Measurements from ENCODE around the gene GIT1. TPM values are rescaled to one million over a fixed set of nuclear protein-coding genes. Genes with fewer than 3 reads are reported as not detected.

GIT1 gene
- total and polyA plus RNA-seq, 2 of the 13 experiments (the other 11 are each of a cell fraction or from before 2014, with no cell fraction given): 14.2 to 30.8 TPM

DNA sequence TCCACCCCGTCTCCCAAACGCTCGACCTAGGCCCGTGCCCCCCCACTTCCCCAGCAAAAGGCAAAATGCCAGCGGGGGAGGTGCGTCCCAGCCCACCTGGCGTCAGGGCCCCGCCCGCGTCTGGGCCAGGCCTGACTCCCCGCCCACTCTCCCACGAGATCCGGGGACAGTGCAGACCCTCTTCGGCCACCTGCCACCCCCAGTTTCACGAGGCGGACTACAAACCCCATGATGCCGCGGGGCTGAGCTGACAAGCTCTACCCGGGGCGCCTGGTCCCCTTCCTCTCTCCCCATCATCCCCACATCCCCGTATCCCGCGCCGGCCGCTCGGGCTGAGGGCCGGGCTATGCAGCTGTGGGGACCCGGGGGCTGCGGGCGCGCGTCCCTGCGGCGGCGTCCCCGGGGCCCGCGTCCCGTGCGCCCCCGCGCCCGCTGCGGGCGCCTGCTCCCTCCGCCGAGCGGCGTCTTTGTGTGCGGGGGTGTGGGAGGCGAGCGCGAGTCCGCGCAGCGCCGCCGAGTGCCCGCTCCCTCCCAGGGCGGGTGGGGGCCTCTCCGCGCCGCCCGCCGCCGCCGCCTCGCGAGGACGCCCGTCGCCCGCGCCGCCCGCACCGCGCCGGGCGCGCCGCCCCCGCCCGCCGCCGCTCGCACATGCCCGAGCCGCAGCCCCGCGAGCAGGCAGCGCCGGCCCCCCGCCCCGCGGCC lies 3.6 kb upstream of the GIT1 start, which contains the start of gene ANKRD13B (continued):
- TF ChIP-seq GATA4 (IDR thresholded peaks at IDR 0.05; ENCODE audit: borderline replicate concordance, low read depth) (no peak), RXRA (CRISPR knock-in tag; IDR thresholded peaks at IDR 0.05) (0 out of 2 replicates have a peak, but pooled peaks have one; percentile 16), POLR2A (IDR thresholded peaks at IDR 0.05; ENCODE audit: insufficient read depth in 1 of 2, low read depth in 2 of 2, low read length in 2 of 2) (no peak), ZBTB8A (CRISPR knock-in tag; IDR thresholded peaks at IDR 0.05; ENCODE audit: borderline replicate concordance, low read depth) (no peak), ZFX (CRISPR knock-in tag; IDR thresholded peaks at IDR 0.05; ENCODE audit: low read depth) (peak; percentile 25; the same call in 1 of the 2 replicates), ZBTB7A (CRISPR knock-in tag; IDR thresholded peaks at IDR 0.05) (0 out of 2 replicates have a peak, but pooled peaks have one; percentile 28), MAZ (IDR thresholded peaks at IDR 0.05; ENCODE audit: borderline replicate concordance, low read depth, low read length) (no peak), MAZ (CRISPR knock-in tag; IDR thresholded peaks at IDR 0.05; ENCODE audit: low read depth) (no peak), ZNF10 (CRISPR knock-in tag; IDR thresholded peaks at IDR 0.05; ENCODE audit: borderline replicate concordance, low read depth) (no peak), FOXM1 (CRISPR knock-in tag; IDR thresholded peaks at IDR 0.05) (no peak), FOXO1 (CRISPR knock-in tag; IDR thresholded peaks at IDR 0.05) (no peak), ZNF143 (CRISPR knock-in tag; IDR thresholded peaks at IDR 0.05) (peak; percentile 86), RORA (CRISPR knock-in tag; IDR thresholded peaks at IDR 0.05) (no peak), MTA1 (CRISPR knock-in tag; IDR thresholded peaks at IDR 0.05; ENCODE audit: borderline replicate concordance) (no peak), GABPB1 (CRISPR knock-in tag; IDR thresholded peaks at IDR 0.05) (peak; percentile 77), ZBTB21 (CRISPR knock-in tag; IDR thresholded peaks at IDR 0.05) (no peak), ZNF563 (CRISPR knock-in tag; IDR thresholded peaks at IDR 0.05) (no peak), PCBP1 (IDR thresholded peaks at IDR 0.05; ENCODE audit: borderline replicate concordance, low read depth, low read length) (0 out of 2 replicates have a peak, but pooled peaks have one; percentile 23), RBFOX2 (IDR thresholded peaks at IDR 0.05; ENCODE audit: low read depth, low read length) (no peak), SMAD3 (CRISPR knock-in tag; IDR thresholded peaks at IDR 0.05) (no peak), NR2F2 (IDR thresholded peaks at IDR 0.05; ENCODE audit: borderline replicate concordance, low read depth) (no peak), ZSCAN12 (CRISPR knock-in tag; IDR thresholded peaks at IDR 0.05) (no peak)
- TF ChIP-seq, protein P1, sequence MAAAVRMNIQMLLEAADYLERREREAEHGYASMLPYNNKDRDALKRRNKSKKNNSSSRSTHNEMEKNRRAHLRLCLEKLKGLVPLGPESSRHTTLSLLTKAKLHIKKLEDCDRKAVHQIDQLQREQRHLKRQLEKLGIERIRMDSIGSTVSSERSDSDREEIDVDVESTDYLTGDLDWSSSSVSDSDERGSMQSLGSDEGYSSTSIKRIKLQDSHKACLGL (CRISPR knock-in tag; IDR thresholded peaks at IDR 0.05): no peak
- TF ChIP-seq, protein P2, sequence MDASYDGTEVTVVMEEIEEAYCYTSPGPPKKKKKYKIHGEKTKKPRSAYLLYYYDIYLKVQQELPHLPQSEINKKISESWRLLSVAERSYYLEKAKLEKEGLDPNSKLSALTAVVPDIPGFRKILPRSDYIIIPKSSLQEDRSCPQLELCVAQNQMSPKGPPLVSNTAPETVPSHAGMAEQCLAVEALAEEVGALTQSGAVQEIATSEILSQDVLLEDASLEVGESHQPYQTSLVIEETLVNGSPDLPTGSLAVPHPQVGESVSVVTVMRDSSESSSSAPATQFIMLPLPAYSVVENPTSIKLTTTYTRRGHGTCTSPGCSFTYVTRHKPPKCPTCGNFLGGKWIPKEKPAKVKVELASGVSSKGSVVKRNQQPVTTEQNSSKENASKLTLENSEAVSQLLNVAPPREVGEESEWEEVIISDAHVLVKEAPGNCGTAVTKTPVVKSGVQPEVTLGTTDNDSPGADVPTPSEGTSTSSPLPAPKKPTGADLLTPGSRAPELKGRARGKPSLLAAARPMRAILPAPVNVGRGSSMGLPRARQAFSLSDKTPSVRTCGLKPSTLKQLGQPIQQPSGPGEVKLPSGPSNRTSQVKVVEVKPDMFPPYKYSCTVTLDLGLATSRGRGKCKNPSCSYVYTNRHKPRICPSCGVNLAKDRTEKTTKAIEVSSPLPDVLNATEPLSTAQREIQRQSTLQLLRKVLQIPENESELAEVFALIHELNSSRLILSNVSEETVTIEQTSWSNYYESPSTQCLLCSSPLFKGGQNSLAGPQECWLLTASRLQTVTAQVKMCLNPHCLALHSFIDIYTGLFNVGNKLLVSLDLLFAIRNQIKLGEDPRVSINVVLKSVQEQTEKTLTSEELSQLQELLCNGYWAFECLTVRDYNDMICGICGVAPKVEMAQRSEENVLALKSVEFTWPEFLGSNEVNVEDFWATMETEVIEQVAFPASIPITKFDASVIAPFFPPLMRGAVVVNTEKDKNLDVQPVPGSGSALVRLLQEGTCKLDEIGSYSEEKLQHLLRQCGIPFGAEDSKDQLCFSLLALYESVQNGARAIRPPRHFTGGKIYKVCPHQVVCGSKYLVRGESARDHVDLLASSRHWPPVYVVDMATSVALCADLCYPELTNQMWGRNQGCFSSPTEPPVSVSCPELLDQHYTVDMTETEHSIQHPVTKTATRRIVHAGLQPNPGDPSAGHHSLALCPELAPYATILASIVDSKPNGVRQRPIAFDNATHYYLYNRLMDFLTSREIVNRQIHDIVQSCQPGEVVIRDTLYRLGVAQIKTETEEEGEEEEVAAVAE (CRISPR knock-in tag; IDR thresholded peaks at IDR 0.05; ENCODE audit: borderline replicate concordance): no peak
- TF ChIP-seq, protein P3, sequence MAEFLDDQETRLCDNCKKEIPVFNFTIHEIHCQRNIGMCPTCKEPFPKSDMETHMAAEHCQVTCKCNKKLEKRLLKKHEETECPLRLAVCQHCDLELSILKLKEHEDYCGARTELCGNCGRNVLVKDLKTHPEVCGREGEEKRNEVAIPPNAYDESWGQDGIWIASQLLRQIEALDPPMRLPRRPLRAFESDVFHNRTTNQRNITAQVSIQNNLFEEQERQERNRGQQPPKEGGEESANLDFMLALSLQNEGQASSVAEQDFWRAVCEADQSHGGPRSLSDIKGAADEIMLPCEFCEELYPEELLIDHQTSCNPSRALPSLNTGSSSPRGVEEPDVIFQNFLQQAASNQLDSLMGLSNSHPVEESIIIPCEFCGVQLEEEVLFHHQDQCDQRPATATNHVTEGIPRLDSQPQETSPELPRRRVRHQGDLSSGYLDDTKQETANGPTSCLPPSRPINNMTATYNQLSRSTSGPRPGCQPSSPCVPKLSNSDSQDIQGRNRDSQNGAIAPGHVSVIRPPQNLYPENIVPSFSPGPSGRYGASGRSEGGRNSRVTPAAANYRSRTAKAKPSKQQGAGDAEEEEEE (CRISPR knock-in tag; IDR thresholded peaks at IDR 0.05; ENCODE audit: borderline replicate concordance): no peak
